Mucosa of rectum (tissue), 2 donors: ENCODE results near the gene ARHGAP1.

Experiments used
- H3K27ac ChIP-seq, 2 donors: one replicate each; pipeline ENCODE4 v1.7.0; 2013; ENCODE audit warnings: inconsistent platforms in 2 of 2, low read depth in 2 of 2, low read length in 2 of 2
- H3K27me3 ChIP-seq, 2 donors: one replicate each; pipeline ENCODE4 v1.7.0; 2013; ENCODE audit warnings: low read length in 2 of 2; ENCODE audit not compliant: control insufficient read depth in 2 of 2, insufficient read depth in 2 of 2
- H3K36me3 ChIP-seq, 2 donors: one replicate each; pipeline ENCODE4 v1.7.0; 2013; ENCODE audit warnings: low read length in 2 of 2; ENCODE audit not compliant: control insufficient read depth in 2 of 2, insufficient read depth in 2 of 2
- H3K4me1 ChIP-seq, 2 donors: one replicate each; pipeline ENCODE4 v1.7.0; 2013; ENCODE audit warnings: low read length in 2 of 2, mild to moderate bottlenecking in 1 of 2; ENCODE audit not compliant: control insufficient read depth in 2 of 2, insufficient read depth in 2 of 2
- H3K4me3 ChIP-seq, 2 donors: one replicate each; pipeline ENCODE4 v1.7.0; 2013; ENCODE audit warnings: low read length in 2 of 2
- H3K9ac ChIP-seq, 2 donors: one replicate each; pipeline ENCODE4 v1.7.0; 2013; ENCODE audit warnings: low read length in 2 of 2, low read depth in 1 of 2, mild to moderate bottlenecking in 1 of 2
- H3K9me3 ChIP-seq, 2 donors: one replicate each; pipeline ENCODE4 v1.7.0; 2013; ENCODE audit warnings: low read length in 2 of 2; ENCODE audit not compliant: control insufficient read depth in 2 of 2
- donor health status: healthy.
- donor health status: Normal muscosa, but diverticular disease.

Gene ARHGAP1

GRCh38 chr11:46736615-46737014 is 36.2 kb upstream of the ARHGAP1 start:
- peak overlapping the region in 1 of 2 donors; percentile 37 for H3K27ac ChIP-seq
- H3K9me3 ChIP-seq: no peaks in the 10 kb centered on the region
- H3K9ac ChIP-seq: no peak overlapping the region
- no peaks in the 10 kb centered on the region for H3K27me3 ChIP-seq
- no peaks in the 10 kb centered on the region for H3K4me1 ChIP-seq
- no peak overlapping the region for H3K4me3 ChIP-seq
- H3K36me3 ChIP-seq: peaks cover under 1 to 3% of the 10 kb centered on the region in 2 donors

- Histone ChIP-seq H3K27me3 (no peaks in the 10 kb centered on the region), H3K36me3 (peaks cover 0 to 2% of the 10 kb centered on the region in 2 donors), H3K9me3 (no peaks in the 10 kb centered on the region), H3K4me1 (no peaks in the 10 kb centered on the region), H3K27ac (peak overlapping the region in 1 of 2 donors; percentile 37), H3K4me3 (no peak overlapping the region), H3K9ac (no peak overlapping the region)
Measured at GRCh38 chr11:46736146-46736545, 35.7 kb upstream of the ARHGAP1 start.

GRCh38 chr11:46733234-46733633 is 32.8 kb upstream of the ARHGAP1 start:
- Histone ChIP-seq H3K4me1 (no peaks in the 10 kb centered on the region), H3K27me3 (no peaks in the 10 kb centered on the region), H3K27ac (no peak overlapping the region), H3K9ac (no peak overlapping the region), H3K9me3 (no peaks in the 10 kb centered on the region), H3K4me3 (no peak overlapping the region), H3K36me3 (no peaks in the 10 kb centered on the region)

GRCh38 chr11:46731545-46731944 is 31.1 kb upstream of the ARHGAP1 start:
- H3K27me3 ChIP-seq: no peaks in the 10 kb centered on the region
- no peaks in the 10 kb centered on the region for H3K4me1 ChIP-seq
- no peaks in the 10 kb centered on the region for H3K36me3 ChIP-seq
- H3K9ac ChIP-seq: no peak overlapping the region
- H3K27ac ChIP-seq: no peak overlapping the region
- H3K9me3 ChIP-seq: no peaks in the 10 kb centered on the region
- no peak overlapping the region for H3K4me3 ChIP-seq

GRCh38 chr11:46729110-46730027 is 28.9 kb upstream of the ARHGAP1 start:
- H3K27ac ChIP-seq: no peak overlapping the region

GRCh38 chr11:46728659-46729040 is 28.2 kb upstream of the ARHGAP1 start:
- Histone ChIP-seq H3K27me3 (no peaks in the 10 kb centered on the region), H3K4me1 (no peaks in the 10 kb centered on the region), H3K9ac (no peak overlapping the region), H3K9me3 (no peaks in the 10 kb centered on the region), H3K4me3 (no peak overlapping the region), H3K27ac (no peak overlapping the region), H3K36me3 (no peaks in the 10 kb centered on the region)

More at GRCh38 chr11:46729110-46730027, 28.9 kb upstream of the ARHGAP1 start:
- no peaks in the 10 kb centered on the region for H3K9me3 ChIP-seq
- no peaks in the 10 kb centered on the region for H3K36me3 ChIP-seq
- no peak overlapping the region for H3K4me3 ChIP-seq
- H3K4me1 ChIP-seq: no peaks in the 10 kb centered on the region
- H3K27me3 ChIP-seq: no peaks in the 10 kb centered on the region
- no peak overlapping the region for H3K9ac ChIP-seq

- H3K27ac ChIP-seq: no peak overlapping the region
- no peaks in the 10 kb centered on the region for H3K36me3 ChIP-seq
- H3K9me3 ChIP-seq: no peaks in the 10 kb centered on the region
- H3K27me3 ChIP-seq: no peaks in the 10 kb centered on the region
- H3K4me3 ChIP-seq: no peak overlapping the region
- H3K4me1 ChIP-seq: no peaks in the 10 kb centered on the region
- H3K9ac ChIP-seq: no peak overlapping the region
Measured at GRCh38 chr11:46727952-46728658, 27.7 kb upstream of the ARHGAP1 start.

- Histone ChIP-seq H3K9me3 (no peaks in the 10 kb centered on the region), H3K36me3 (no peaks in the 10 kb centered on the region), H3K9ac (no peak overlapping the region), H3K27ac (no peak overlapping the region), H3K4me1 (no peaks in the 10 kb centered on the region), H3K27me3 (no peaks in the 10 kb centered on the region), H3K4me3 (no peak overlapping the region)
Measured at GRCh38 chr11:46726206-46726862, 25.9 kb upstream of the ARHGAP1 start.

- H3K4me3 ChIP-seq: no peak overlapping the region
- H3K27me3 ChIP-seq: no peaks in the 10 kb centered on the region
- H3K9ac ChIP-seq: no peak overlapping the region
- H3K4me1 ChIP-seq: no peaks in the 10 kb centered on the region
- no peaks in the 10 kb centered on the region for H3K9me3 ChIP-seq
- H3K27ac ChIP-seq: no peak overlapping the region
- H3K36me3 ChIP-seq: no peaks in the 10 kb centered on the region
Measured at GRCh38 chr11:46725338-46726205, 25.2 kb upstream of the ARHGAP1 start.
